Small intestine (tissue), 7 donors: ENCODE measurements around the gene SLC25A38. TPM values are rescaled to one million over a fixed set of nuclear protein-coding genes. Genes with fewer than 3 reads are reported as not detected.

Experiments used
- DNase-seq, 2 donors: peaks; one replicate each; pipeline versions ENCODE4 v3.0.0 to v3.0.0-alpha.2; 2013
- FAIRE-seq: peaks from 2 replicates; lab custom pipeline; 2012; peaks lifted over from hg19 to GRCh38; lab: Jason Lieb, UNC
- H3K27ac ChIP-seq, 3 donors: one replicate each; pipeline ENCODE4 v1.5.1; 2013; ENCODE audit warnings: low read length in 2 of 3, mild to moderate bottlenecking in 2 of 3, control low read depth in 1 of 3, inconsistent platforms in 1 of 3, low read depth in 1 of 3, moderate library complexity in 1 of 3
- H3K27me3 ChIP-seq, 3 donors: one replicate each; pipeline ENCODE4 v1.6.1; 2013; ENCODE audit warnings: low read length in 3 of 3, inconsistent platforms in 1 of 3; ENCODE audit not compliant: control insufficient read depth in 3 of 3, insufficient read depth in 3 of 3
- H3K36me3 ChIP-seq, 3 donors: one replicate each; pipeline ENCODE4 v1.6.1; 2013; ENCODE audit warnings: low read length in 3 of 3, inconsistent platforms in 1 of 3, low read depth in 1 of 3, mild to moderate bottlenecking in 1 of 3, moderate library complexity in 1 of 3; ENCODE audit not compliant: control insufficient read depth in 3 of 3, insufficient read depth in 2 of 3
- H3K4me1 ChIP-seq, 3 donors: one replicate each; pipeline ENCODE4 v1.6.1; 2013; ENCODE audit warnings: low read length in 2 of 3, inconsistent platforms in 1 of 3, low read depth in 1 of 3, mild to moderate bottlenecking in 1 of 3, moderate library complexity in 1 of 3; ENCODE audit not compliant: control insufficient read depth in 3 of 3, insufficient read depth in 2 of 3
- H3K4me3 ChIP-seq, 3 donors: one replicate each; pipeline ENCODE4 v1.5.1; 2013; ENCODE audit warnings: low read length in 3 of 3, control low read depth in 1 of 3, inconsistent platforms in 1 of 3, low read depth in 1 of 3, mild to moderate bottlenecking in 1 of 3, moderate library complexity in 1 of 3
- H3K9me3 ChIP-seq, 2 donors: one replicate each; pipeline ENCODE4 v1.6.1; 2013; ENCODE audit warnings: low read depth in 1 of 2, low read length in 1 of 2; ENCODE audit not compliant: control insufficient read depth in 2 of 2, insufficient read depth in 1 of 2
- WGBS, 3 donors: extraction: QIAGEN DNeasy Blood & Tissue Kit; methylation state at CpG; one replicate each; pipeline ENCODE4 v1.1.7; 2013; 5-methylcytosine and 5-hydroxymethylcytosine counted together
- polyA plus RNA-seq, 4 donors: library from polyadenylated mRNA; stranded (reverse) in 3 of 4; unstranded in 1 of 4; fragments of 200-250 nt in 3 of 4; fragments of 120-200 nt in 1 of 4; gene quantifications; one replicate each; pipeline versions ENCODE4 v1.2.1 to v1.2.3, GENCODE V29; 2013
- donor health status: healthy with polysubstance abuse.
- donor health status: control.
- donor health status: control.
- donor health status: Bipolar disorder and iron deficiency.
- donor health status: healthy.

SLC25A38 gene
- polyA plus RNA-seq, 4 donors = 17.3 to 42.9 (median 30.8) TPM

DNA sequence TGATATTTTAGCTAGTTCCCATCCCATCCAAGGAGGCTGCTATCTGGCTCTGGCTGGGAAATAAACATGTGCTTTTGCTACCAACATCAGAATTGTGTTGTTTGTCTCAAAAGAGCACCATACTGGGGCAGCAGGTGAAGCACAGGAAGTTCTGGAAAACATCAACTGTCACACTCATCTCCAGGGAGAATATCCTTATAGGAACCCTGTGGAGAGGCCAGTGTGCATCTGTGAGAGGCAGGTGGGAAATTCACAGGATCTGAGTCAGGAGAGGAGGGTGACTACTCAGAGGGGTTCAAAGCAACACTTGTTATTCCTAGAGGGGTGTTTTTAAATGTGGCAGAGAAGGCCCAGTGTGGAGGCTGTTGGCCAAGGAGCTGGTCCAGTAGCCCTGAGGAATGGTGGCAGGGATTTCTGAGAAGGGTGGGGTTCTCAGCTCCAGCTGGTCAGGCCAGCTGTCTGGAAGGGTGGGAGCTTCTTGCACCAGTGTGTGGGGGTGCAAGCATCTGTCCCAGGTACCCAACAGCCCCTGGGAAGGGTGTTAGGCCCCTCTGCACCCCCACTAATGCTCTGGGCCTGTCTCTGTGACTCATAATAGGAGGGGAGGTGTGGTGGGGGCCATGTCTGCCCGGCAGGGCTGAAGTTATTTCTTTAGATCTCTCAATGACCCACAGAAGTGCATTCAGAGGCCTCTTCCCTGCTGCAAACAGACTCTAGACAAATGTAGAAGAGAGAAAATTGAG is 52.0 kb downstream of the SLC25A38 start:
- H3K9me3 ChIP-seq = no peaks in the 10 kb centered on the region
- no peak for DNase-seq
- H3K4me1 ChIP-seq = peaks cover 0 to 3% (median 0%) of the 10 kb centered on the region in 3 donors
- no peak overlapping the region for H3K4me3 ChIP-seq
- H3K27me3 ChIP-seq = no peaks in the 10 kb centered on the region
- FAIRE-seq = no peak
- 40 to 60% (median 58%) methylated on average over 1 of the region's 1 CpG for WGBS, 3 donors
- no peak overlapping the region for H3K27ac ChIP-seq
- no peaks in the 10 kb centered on the region for H3K36me3 ChIP-seq

DNA sequence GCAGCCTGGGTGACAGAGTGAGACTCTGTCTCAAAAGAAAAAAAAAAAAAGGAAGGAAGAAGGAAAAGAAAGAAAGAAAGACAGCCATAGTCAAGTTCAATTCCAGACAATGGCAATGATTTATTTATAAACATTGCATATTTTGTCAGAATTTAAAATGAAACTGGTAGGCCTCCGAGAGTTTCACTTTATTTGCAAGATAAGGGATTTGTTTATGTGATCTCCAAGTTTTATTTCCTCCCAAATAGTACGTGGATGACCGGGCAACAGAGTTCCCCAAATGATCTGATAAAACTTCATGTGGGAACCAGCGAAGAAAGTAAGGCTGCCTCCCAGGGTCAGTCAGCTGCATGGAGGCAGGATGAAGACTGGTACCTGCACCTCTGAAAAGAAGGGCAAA is 55.7 kb downstream of the SLC25A38 start:
- WGBS, 3 donors = 37 to 51% (median 50%) methylated on average over 4 of the region's 4 CpGs
- no peak for FAIRE-seq
- H3K9me3 ChIP-seq = no peaks in the 10 kb centered on the region
- H3K27me3 ChIP-seq = no peaks in the 10 kb centered on the region
- no peak for DNase-seq
- H3K36me3 ChIP-seq = no peaks in the 10 kb centered on the region
- H3K4me3 ChIP-seq = no peak overlapping the region
- no peak overlapping the region for H3K27ac ChIP-seq
- H3K4me1 ChIP-seq = no peaks in the 10 kb centered on the region

DNA sequence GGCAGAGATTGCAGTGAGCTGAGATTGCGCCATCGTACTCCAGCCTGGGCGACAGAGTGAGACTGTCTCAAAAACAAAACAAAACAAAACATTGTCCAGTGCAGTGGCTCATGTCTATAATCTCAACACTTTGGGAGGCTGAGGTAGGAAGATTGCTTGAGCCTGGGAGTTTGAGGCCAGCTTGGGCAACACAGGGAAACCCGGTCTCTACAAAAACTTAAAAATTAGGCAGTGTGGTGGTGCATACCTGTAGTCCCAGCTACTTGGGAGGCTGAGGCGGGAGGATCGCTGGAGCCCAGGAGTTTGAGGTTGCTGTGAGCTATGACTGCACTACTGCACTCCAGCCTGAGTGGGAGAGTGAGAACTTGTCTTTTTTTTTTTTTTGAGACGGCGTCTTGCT is 57.1 kb downstream of the SLC25A38 start:
- Histone ChIP-seq H3K4me3 (no peak overlapping the region), H3K36me3 (no peaks in the 10 kb centered on the region), H3K27me3 (no peaks in the 10 kb centered on the region), H3K27ac (no peak overlapping the region), H3K9me3 (no peaks in the 10 kb centered on the region), H3K4me1 (no peaks in the 10 kb centered on the region)
- WGBS, 3 donors = 84 to 87% (median 87%) methylated on average over 6 to 8 of the region's 8 CpGs
- FAIRE-seq = no peak
- no peak for DNase-seq

DNA sequence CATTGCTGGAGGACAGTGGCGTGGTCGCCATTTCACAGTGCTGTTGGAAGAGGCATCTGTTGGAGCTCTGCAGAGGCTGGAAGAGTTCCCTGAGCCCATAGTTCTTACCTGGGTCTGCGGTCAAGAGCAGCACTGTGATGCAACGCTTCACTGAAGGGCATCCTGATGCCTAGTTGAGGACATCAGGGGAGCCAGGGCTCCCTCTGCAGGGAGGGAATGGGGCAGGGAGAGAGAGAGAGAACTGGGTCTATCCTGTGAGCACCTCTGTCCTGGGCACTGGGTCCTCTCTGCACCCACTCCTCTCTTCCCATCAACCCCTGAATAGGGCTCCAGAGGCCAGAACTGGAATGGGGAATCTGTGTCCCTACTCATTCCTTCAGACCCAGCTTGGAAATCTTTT is 60.4 kb downstream of the SLC25A38 start:
- Histone ChIP-seq H3K27me3 (no peaks in the 10 kb centered on the region), H3K4me3 (no peak overlapping the region), H3K9me3 (no peaks in the 10 kb centered on the region), H3K4me1 (peaks cover 0 to 2% (median 0%) of the 10 kb centered on the region in 3 donors), H3K36me3 (no peaks in the 10 kb centered on the region), H3K27ac (no peak overlapping the region)
- no peak for FAIRE-seq
- DNase-seq = no peak
- 78 to 86% (median 85%) methylated on average over 4 of the region's 4 CpGs for WGBS, 3 donors

GRCh38 chr3:39445927-39446326 is 62.8 kb downstream of the SLC25A38 start:
- Histone ChIP-seq H3K36me3 (no peaks in the 10 kb centered on the region), H3K9me3 (no peaks in the 10 kb centered on the region), H3K27me3 (no peaks in the 10 kb centered on the region), H3K27ac (no peak overlapping the region), H3K4me3 (no peak overlapping the region), H3K4me1 (peaks cover 0 to 2% (median 0%) of the 10 kb centered on the region in 3 donors)
- no peak for DNase-seq
- 59 to 67% (median 64%) methylated on average over 2 of the region's 2 CpGs for WGBS, 3 donors
- no peak for FAIRE-seq

DNA sequence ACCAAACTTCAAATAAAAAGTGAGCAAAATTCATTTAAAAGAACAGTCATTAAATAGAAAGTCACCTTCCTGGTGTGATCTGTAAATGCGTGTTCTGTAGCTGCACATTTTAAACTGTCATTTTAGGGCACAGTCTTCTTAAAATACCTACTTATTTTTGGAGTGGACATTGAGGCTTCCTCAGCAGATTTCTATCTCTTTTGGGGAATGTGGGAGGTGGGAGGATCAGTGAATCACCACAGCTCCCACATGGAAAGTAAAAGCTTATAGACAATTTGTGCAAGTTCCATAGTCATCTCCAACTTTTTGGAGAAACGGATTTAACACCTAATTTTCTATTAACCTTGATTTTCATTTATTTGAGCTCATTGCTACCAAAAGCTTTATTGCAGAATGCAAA is 63.3 kb downstream of the SLC25A38 start:
- H3K4me3 ChIP-seq = no peak overlapping the region
- FAIRE-seq = no peak
- WGBS, 3 donors = 86 to 90% (median 90%) methylated on average over 2 of the region's 2 CpGs
- H3K27ac ChIP-seq = no peak overlapping the region
- DNase-seq = no peak
- no peaks in the 10 kb centered on the region for H3K36me3 ChIP-seq
- H3K4me1 ChIP-seq = peaks cover 0 to 2% (median 0%) of the 10 kb centered on the region in 3 donors
- no peaks in the 10 kb centered on the region for H3K9me3 ChIP-seq
- no peaks in the 10 kb centered on the region for H3K27me3 ChIP-seq

Other genes starting within 250 kb of the SLC25A38 start
- 10 to 100 TPM; 15.1 to 34.3 (median 18.8) TPM for gene CSRNP1, start 229.8 kb upstream of the SLC25A38 start, polyA plus RNA-seq
- gene XIRP1, start 190.8 kb upstream of the SLC25A38 start, polyA plus RNA-seq = 1 to 10 TPM in 2 of 4 donors, under 1 TPM in 2; 0.15 to 5.4 (median 1.0) TPM
- 1 to 10 TPM in 1 of 4 donors, under 1 TPM in 1, not detected in 2; 0.06 to 3.7 TPM for gene CX3CR1, start 103.3 kb upstream of the SLC25A38 start, polyA plus RNA-seq
- gene CCR8, start 53.7 kb upstream of the SLC25A38 start, polyA plus RNA-seq = under 1 TPM in 1 of 4 donors, not detected in 3; 0.09 TPM
- gene RPSA, start 23.4 kb downstream of the SLC25A38 start, polyA plus RNA-seq = 1,000 to 10,000 TPM in 3 of 4 donors, 100 to 1,000 TPM in 1; 893 to 2,034 (median 1,393) TPM
- under 1 TPM in 3 of 4 donors, not detected in 1; under 0.01 to 0.37 (median 0.09) TPM for gene MOBP, start 84.3 kb downstream of the SLC25A38 start, polyA plus RNA-seq